Loucy (cell line): ENCODE measurements around the gene REC8.
"Not testable (repeated sequence)": the region's sequence is repeated elsewhere in the genome, so short reads cannot be mapped to it uniquely, and the experiment has no call there.

Experiments used
- H2AFZ ChIP-seq: fragments of 200-600 bp; sonication (generic); 2 replicates; pipeline ENCODE4 v1.6.0; 2016; ENCODE audit warnings: antibody characterized with exemption, mild to moderate bottlenecking, low read length, moderate library complexity
- H3F3A ChIP-seq: fragments of 200-600 bp; 2 replicates; pipeline ENCODE4 v1.6.0; 2016; ENCODE audit warnings: antibody characterized with exemption, low read depth, mild to moderate bottlenecking
- H3K27me3 ChIP-seq: fragments of 200-600 bp; sonication (generic); 2 replicates; pipeline ENCODE4 v1.6.1; 2014; ENCODE audit warnings: low read length, mild to moderate bottlenecking; ENCODE audit not compliant: insufficient read depth, poor library complexity, severe bottlenecking
- H3K36me3 ChIP-seq: fragments of 200-600 bp; sonication (generic); 2 replicates; pipeline ENCODE4 v1.6.1; 2016; ENCODE audit warnings: low read length; ENCODE audit not compliant: insufficient read depth
- H3K4me1 ChIP-seq: fragments of 200-600 bp; sonication (generic); 2 replicates; pipeline ENCODE4 v1.5.1; 2014; ENCODE audit warnings: low read length, mild to moderate bottlenecking; ENCODE audit not compliant: insufficient read depth, poor library complexity, severe bottlenecking
- H3K4me2 ChIP-seq: fragments of 200-600 bp; sonication (generic); 2 replicates; pipeline ENCODE4 v1.6.0; 2014; ENCODE audit warnings: antibody characterized with exemption, low read length, low read depth, mild to moderate bottlenecking; ENCODE audit not compliant: poor library complexity, severe bottlenecking
- H3K4me3 ChIP-seq: fragments of 200-600 bp; sonication (generic); 2 replicates; pipeline ENCODE4 v1.5.1; 2014; ENCODE audit warnings: low read length, mild to moderate bottlenecking, mixed read lengths; ENCODE audit not compliant: poor library complexity, severe bottlenecking
- H3K79me2 ChIP-seq: fragments of 200-600 bp; sonication (generic); 2 replicates; pipeline ENCODE4 v1.6.1; 2014; ENCODE audit warnings: low read length; ENCODE audit not compliant: insufficient read depth
- H3K9ac ChIP-seq: fragments of 200-600 bp; sonication (generic); 2 replicates; pipeline ENCODE4 v1.6.0; 2014; ENCODE audit warnings: mild to moderate bottlenecking, low read depth, low read length, moderate library complexity; ENCODE audit not compliant: poor library complexity, severe bottlenecking
- H3K9me2 ChIP-seq: fragments of 200-600 bp; sonication (generic); replicated peaks from 2 replicates; pipeline ENCODE4 v1.6.1; 2016; ENCODE audit warnings: low read depth, low read length, mixed read lengths
- H3K9me3 ChIP-seq: fragments of 200-600 bp; sonication (generic); 2 replicates; pipeline ENCODE4 v1.6.1; 2014; ENCODE audit warnings: mild to moderate bottlenecking, antibody characterized with exemption, low read length, low read depth; ENCODE audit not compliant: insufficient read depth
- H4K20me1 ChIP-seq: fragments of 200-600 bp; sonication (generic); 2 replicates; pipeline ENCODE4 v1.6.0; 2014; ENCODE audit warnings: antibody characterized with exemption, low read length, mild to moderate bottlenecking; ENCODE audit not compliant: insufficient read depth, poor library complexity, severe bottlenecking
- EZH2phosphoT487 ChIP-seq: fragments of 200-600 bp; IDR thresholded peaks from 2 replicates; pipeline ENCODE4 v1.6.1; 2018; ENCODE audit warnings: antibody characterized with exemption, mild to moderate bottlenecking, moderate library complexity, borderline replicate concordance
- TF ChIP-seq, protein P1 (sequence below): fragments of 200-600 bp; sonication (generic); conservative IDR thresholded peaks from 2 replicates; pipeline ENCODE4 v1.5.1; 2014; ENCODE audit warnings: mild to moderate bottlenecking, antibody characterized with exemption, low read length

Gene REC8

DNA sequence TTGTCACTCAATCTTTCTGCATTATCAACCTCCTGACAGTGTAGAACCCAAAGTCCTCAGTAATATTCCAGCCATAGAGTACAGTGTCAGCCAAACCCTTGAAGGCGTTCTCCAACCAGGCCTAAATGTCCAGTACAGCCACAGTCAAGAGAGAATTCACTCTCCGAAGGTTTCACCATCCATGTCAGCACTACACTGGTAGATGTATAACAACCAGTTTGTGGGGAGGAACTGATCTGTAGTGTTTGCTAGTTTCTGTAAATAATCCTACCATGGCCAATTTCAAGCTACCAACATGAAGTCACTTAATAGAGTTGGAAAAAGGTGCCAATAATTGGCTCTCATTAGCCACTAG, 44.4 kb downstream of the REC8 start:
- Histone ChIP-seq H3F3A (peaks cover 9% of the 10 kb centered on the region; the same call in 1 of the 2 replicates), H3K4me3 (peak overlapping the region; percentile 99), H4K20me1 (no peaks in the 10 kb centered on the region), H3K9ac (no peak overlapping the region), H3K4me2 (peak overlapping the region; percentile 78), H3K79me2 (peaks cover 28% of the 10 kb centered on the region), H3K27me3 (no peaks in the 10 kb centered on the region), H3K9me2 (no peaks in the 10 kb centered on the region), H2AFZ (no peak overlapping the region), H3K36me3 (no peaks in the 10 kb centered on the region), H3K4me1 (peaks cover 27% of the 10 kb centered on the region), H3K9me3 (no peaks in the 10 kb centered on the region)
- TF ChIP-seq, protein P1, sequence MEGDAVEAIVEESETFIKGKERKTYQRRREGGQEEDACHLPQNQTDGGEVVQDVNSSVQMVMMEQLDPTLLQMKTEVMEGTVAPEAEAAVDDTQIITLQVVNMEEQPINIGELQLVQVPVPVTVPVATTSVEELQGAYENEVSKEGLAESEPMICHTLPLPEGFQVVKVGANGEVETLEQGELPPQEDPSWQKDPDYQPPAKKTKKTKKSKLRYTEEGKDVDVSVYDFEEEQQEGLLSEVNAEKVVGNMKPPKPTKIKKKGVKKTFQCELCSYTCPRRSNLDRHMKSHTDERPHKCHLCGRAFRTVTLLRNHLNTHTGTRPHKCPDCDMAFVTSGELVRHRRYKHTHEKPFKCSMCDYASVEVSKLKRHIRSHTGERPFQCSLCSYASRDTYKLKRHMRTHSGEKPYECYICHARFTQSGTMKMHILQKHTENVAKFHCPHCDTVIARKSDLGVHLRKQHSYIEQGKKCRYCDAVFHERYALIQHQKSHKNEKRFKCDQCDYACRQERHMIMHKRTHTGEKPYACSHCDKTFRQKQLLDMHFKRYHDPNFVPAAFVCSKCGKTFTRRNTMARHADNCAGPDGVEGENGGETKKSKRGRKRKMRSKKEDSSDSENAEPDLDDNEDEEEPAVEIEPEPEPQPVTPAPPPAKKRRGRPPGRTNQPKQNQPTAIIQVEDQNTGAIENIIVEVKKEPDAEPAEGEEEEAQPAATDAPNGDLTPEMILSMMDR, result no peak
- no peak for TF ChIP-seq EZH2phosphoT487

DNA sequence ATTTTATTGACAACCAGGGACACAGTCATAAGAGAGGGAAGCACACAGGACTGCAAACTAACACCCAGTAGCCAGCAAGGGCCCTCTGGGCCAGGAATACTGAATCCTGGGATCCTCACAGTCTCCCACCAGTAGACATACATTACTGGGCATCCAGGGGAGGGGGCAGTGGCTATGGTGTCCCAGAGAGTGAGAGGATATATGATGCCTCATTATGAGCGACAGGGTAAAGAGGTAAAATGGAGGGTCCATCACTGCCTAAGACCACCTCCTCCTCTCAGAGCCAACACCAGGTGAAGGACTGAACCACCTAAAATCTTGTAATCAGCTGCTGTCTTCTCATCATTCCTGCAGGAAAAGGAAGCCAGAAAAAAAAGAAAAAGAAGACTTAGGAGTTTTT, 45.0 kb downstream of the REC8 start:
- not testable (repeated sequence) for H2AFZ ChIP-seq, H4K20me1 ChIP-seq, H3K9me3 ChIP-seq, H3F3A ChIP-seq, H3K36me3 ChIP-seq, H3K4me2 ChIP-seq, H3K9me2 ChIP-seq, H3K4me3 ChIP-seq, H3K9ac ChIP-seq, H3K27me3 ChIP-seq
- H3K79me2 ChIP-seq, result peaks cover 23% of the 10 kb centered on the region
- peaks cover 22% of the 10 kb centered on the region for H3K4me1 ChIP-seq

DNA sequence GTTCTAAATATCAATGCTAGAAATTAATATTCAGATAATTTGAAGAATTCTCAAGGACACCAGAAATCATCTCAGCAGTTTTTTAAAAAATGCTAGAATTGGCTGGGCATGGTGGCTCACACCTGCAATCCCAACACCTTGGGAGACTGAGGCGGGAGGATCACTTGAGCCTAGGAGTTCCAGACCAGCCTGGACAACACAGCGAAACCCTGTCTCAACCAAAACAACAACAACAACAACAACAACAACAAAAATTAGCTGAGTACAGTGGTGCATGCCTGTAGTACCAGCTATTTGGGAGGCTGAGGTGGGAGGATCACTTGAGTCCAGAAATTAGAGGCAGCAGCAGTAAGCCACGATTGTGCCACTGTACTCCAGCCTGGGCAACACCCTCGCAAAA, 47.2 kb downstream of the REC8 start:
- Histone ChIP-seq H3K4me2 (no peak overlapping the region), H3K4me3 (no peak overlapping the region), H3K4me1 (peaks cover 10% of the 10 kb centered on the region), H4K20me1 (no peaks in the 10 kb centered on the region), H3K9me3 (no peaks in the 10 kb centered on the region), H3F3A (peaks cover 3% of the 10 kb centered on the region; the same call in 1 of the 2 replicates), H3K36me3 (no peaks in the 10 kb centered on the region), H3K27me3 (no peaks in the 10 kb centered on the region), H3K9me2 (no peaks in the 10 kb centered on the region), H3K9ac (no peak overlapping the region), H3K79me2 (peaks cover 16% of the 10 kb centered on the region), H2AFZ (no peak overlapping the region)
- TF ChIP-seq EZH2phosphoT487, result no peak
- TF ChIP-seq, protein P1, result no peak

DNA sequence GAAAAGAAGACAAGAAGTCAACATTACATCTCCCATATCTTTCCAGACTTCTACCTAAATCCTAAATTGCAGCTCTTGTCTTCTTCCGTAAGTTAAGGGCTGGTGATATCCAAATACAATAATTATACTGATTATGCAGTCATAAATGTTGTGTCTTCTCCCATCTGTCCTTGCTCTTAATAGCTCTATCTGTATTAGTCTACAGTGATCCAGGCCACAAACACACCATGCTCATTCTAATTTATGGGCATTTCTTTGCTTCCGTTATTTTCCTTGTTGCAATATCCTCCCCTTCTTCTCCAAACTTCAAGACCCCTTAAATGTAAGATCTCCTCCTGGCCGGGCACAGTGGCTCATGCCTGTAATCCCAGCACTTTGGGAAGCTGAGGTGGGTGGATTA, 47.6 kb downstream of the REC8 start:
- Histone ChIP-seq H3K4me1 (peaks cover 6% of the 10 kb centered on the region), H3K4me2 (no peak overlapping the region), H3K9me3 (no peaks in the 10 kb centered on the region), H3K27me3 (no peaks in the 10 kb centered on the region), H3F3A (no peaks in the 10 kb centered on the region), H3K36me3 (no peaks in the 10 kb centered on the region), H2AFZ (no peak overlapping the region), H3K79me2 (peaks cover 16% of the 10 kb centered on the region), H3K9ac (no peak overlapping the region), H3K4me3 (no peak overlapping the region), H4K20me1 (no peaks in the 10 kb centered on the region), H3K9me2 (no peaks in the 10 kb centered on the region)
- TF ChIP-seq, protein P1, result no peak
- TF ChIP-seq EZH2phosphoT487, result no peak

DNA sequence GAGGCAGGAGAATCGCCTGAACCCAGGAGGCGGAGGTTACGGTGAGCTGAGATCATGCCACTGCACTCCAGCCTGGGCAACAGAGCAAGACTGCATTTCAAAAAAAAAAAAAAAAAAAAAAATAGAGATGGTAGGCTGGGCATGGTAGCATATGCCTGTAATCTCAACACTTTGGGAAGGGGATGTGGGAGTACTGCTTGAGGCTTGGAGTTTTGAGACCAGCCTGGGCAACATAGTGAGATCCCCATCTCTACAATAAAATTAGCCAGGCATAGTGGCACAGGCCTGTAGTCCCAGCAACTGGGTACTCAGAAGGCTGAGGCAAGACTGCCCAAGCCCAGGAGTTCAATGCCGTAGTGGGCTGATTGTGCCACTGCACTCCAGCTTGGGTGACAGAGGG, 51.1 kb downstream of the REC8 start:
- H3K4me3 ChIP-seq, H3K4me1 ChIP-seq, H3K9me3 ChIP-seq, H3K4me2 ChIP-seq, H3K36me3 ChIP-seq, H3K9ac ChIP-seq, H2AFZ ChIP-seq, H4K20me1 ChIP-seq, H3K27me3 ChIP-seq, H3F3A ChIP-seq, H3K9me2 ChIP-seq: not testable (repeated sequence)
- H3K79me2 ChIP-seq, result peaks cover 19% of the 10 kb centered on the region; the same call in 1 of the 2 replicates
